HepG2 (cell line): ENCODE data around the gene DACT2. TPM values are rescaled to one million over a fixed set of nuclear protein-coding genes. Genes with fewer than 3 reads are reported as not detected.

ENCODE experiments used
- BRCA1 ChIP-seq: sonication (generic); formaldehyde crosslinking; IDR thresholded peaks from 2 replicates; pipeline ENCODE4 v1.4.0; 2020; ENCODE audit warnings: missing genetic modification reagents
- CEBPB ChIP-seq: IDR thresholded peaks from 2 replicates; pipeline ENCODE4 v1.6.1; 2011; ENCODE audit warnings: low read depth, low read length, improper control_type of control experiment, borderline replicate concordance
- GATAD2A ChIP-seq: IDR thresholded peaks from 2 replicates; pipeline ENCODE4 v1.6.1; 2016
- GTF2F1 ChIP-seq: fragments of 150-350 bp; IDR thresholded peaks from 2 replicates; pipeline ENCODE4 v1.6.1; 2014; ENCODE audit warnings: low read length
- HCFC1 ChIP-seq: fragments of 150-350 bp; IDR thresholded peaks from 2 replicates; pipeline ENCODE4 v1.6.1; 2014; ENCODE audit warnings: low read depth, low read length
- HNF4A ChIP-seq: sonication (generic); formaldehyde crosslinking; IDR thresholded peaks from 2 replicates; pipeline ENCODE4 v1.4.0; 2020; ENCODE audit warnings: missing genetic modification reagents
- KAT8 ChIP-seq: IDR thresholded peaks from 2 replicates; pipeline ENCODE4 v1.6.1; 2016; ENCODE audit warnings: missing genetic modification reagents, missing compliant biosample characterization
- PHF5A ChIP-seq: IDR thresholded peaks from one replicate; pipeline ENCODE4 v1.6.1; 2018; ENCODE audit warnings: low read depth, missing genetic modification reagents; ENCODE audit not compliant: unreplicated experiment
- SOX6 ChIP-seq, 2 experiments: fragments of 450-650 bp in 1 of 2; sonication (generic) in 1 of 2; formaldehyde crosslinking in 1 of 2; IDR thresholded peaks; 2 replicates each; pipeline versions ENCODE4 v1.4.0 to v1.6.1; 2017 to 2020; ENCODE audit warnings: antibody characterized with exemption in 1 of 2, mild to moderate bottlenecking in 1 of 2, missing genetic modification reagents in 1 of 2
- TCF7 ChIP-seq: sonication (generic); IDR thresholded peaks from 2 replicates; pipeline ENCODE4 v1.6.1; 2016; ENCODE audit warnings: antibody characterized with exemption, low read depth
- ZHX2 ChIP-seq, 2 experiments: sonication (generic) in 1 of 2; formaldehyde crosslinking in 1 of 2; IDR thresholded peaks; 2 replicates each; pipeline versions ENCODE4 v1.6.1 to v1.9.0; 2014 to 2022; ENCODE audit warnings: antibody characterized with exemption in 1 of 2, borderline replicate concordance in 1 of 2, inconsistent platforms in 1 of 2, low read depth in 1 of 2, missing genetic modification reagents in 1 of 2
- ZNF224 ChIP-seq: sonication (generic); formaldehyde crosslinking; IDR thresholded peaks from 2 replicates; pipeline ENCODE4 v1.5.0; 2020; ENCODE audit warnings: mild to moderate bottlenecking, missing genetic modification reagents
- ZNF652 ChIP-seq: IDR thresholded peaks from 2 replicates; pipeline ENCODE4 v1.6.1; 2016; ENCODE audit warnings: low read depth, borderline replicate concordance
- ZNF678 ChIP-seq: sonication (generic); formaldehyde crosslinking; IDR thresholded peaks from 2 replicates; pipeline ENCODE4 v1.4.0; 2020; ENCODE audit warnings: mild to moderate bottlenecking, missing genetic modification reagents
- ZNF75D ChIP-seq: sonication (generic); formaldehyde crosslinking; IDR thresholded peaks from 2 replicates; pipeline ENCODE4 v1.8.1; 2023; ENCODE audit warnings: missing genetic modification reagents, mild to moderate bottlenecking, borderline replicate concordance
- polyA plus RNA-seq, 8 experiments: library from polyadenylated mRNA; depleted of rRNA in 3 of 8; stranded (reverse) in 7 of 8; unstranded in 1 of 8; fragments of >200 nt; fragmentation: Illumina TruSeq in 4 of 8; extraction: Trizol in 4 of 8; gene quantifications; 2 replicates each; pipeline versions ENCODE4 v1.2.1 to v1.2.3, GENCODE V29; 2011 to 2016; ENCODE audit warnings: low read depth in 4 of 8, missing spikeins in 1 of 8, mixed read lengths in 1 of 8; ENCODE audit not compliant: insufficient read depth in 1 of 8
- total RNA-seq, 5 experiments: library from RNA; depleted of rRNA; stranded (reverse); fragments of >200 nt; fragmentation: Illumina TruSeq; extraction: Trizol; gene quantifications; 2 replicates each; pipeline ENCODE4 v1.2.3, GENCODE V29; 2016; ENCODE audit warnings: low read depth in 1 of 5
- TF ChIP-seq, protein P1 (sequence below): sonication (generic); formaldehyde crosslinking; IDR thresholded peaks from 2 replicates; pipeline ENCODE4 v1.5.1; 2020; ENCODE audit warnings: mild to moderate bottlenecking, missing genetic modification reagents, moderate library complexity
- TF ChIP-seq, protein P2 (sequence below): sonication (generic); formaldehyde crosslinking; IDR thresholded peaks from 2 replicates; pipeline ENCODE4 v1.4.0; 2020; ENCODE audit warnings: missing genetic modification reagents, borderline replicate concordance

Gene DACT2
- total and polyA plus RNA-seq, 2 of the 13 experiments (the other 11 are each of a cell fraction or from before 2014, with no cell fraction given) = 0.15 TPM; not detected in 1

- TF ChIP-seq, protein P1, sequence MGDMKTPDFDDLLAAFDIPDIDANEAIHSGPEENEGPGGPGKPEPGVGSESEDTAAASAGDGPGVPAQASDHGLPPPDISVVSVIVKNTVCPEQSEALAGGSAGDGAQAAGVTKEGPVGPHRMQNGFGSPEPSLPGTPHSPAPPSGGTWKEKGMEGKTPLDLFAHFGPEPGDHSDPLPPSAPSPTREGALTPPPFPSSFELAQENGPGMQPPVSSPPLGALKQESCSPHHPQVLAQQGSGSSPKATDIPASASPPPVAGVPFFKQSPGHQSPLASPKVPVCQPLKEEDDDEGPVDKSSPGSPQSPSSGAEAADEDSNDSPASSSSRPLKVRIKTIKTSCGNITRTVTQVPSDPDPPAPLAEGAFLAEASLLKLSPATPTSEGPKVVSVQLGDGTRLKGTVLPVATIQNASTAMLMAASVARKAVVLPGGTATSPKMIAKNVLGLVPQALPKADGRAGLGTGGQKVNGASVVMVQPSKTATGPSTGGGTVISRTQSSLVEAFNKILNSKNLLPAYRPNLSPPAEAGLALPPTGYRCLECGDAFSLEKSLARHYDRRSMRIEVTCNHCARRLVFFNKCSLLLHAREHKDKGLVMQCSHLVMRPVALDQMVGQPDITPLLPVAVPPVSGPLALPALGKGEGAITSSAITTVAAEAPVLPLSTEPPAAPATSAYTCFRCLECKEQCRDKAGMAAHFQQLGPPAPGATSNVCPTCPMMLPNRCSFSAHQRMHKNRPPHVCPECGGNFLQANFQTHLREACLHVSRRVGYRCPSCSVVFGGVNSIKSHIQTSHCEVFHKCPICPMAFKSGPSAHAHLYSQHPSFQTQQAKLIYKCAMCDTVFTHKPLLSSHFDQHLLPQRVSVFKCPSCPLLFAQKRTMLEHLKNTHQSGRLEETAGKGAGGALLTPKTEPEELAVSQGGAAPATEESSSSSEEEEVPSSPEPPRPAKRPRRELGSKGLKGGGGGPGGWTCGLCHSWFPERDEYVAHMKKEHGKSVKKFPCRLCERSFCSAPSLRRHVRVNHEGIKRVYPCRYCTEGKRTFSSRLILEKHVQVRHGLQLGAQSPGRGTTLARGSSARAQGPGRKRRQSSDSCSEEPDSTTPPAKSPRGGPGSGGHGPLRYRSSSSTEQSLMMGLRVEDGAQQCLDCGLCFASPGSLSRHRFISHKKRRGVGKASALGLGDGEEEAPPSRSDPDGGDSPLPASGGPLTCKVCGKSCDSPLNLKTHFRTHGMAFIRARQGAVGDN (CRISPR knock-in tag) = no peak
- TF ChIP-seq ZHX2 (IDR thresholded peaks at IDR 0.05; ENCODE audit: low read depth) = no peak
- no peak for TF ChIP-seq ZHX2 (CRISPR knock-in tag; IDR thresholded peaks at IDR 0.05; ENCODE audit: borderline replicate concordance)
- peak; percentile 49; the same call in 1 of the 2 replicates for TF ChIP-seq TCF7
- TF ChIP-seq ZNF75D (CRISPR knock-in tag) = no peak
- TF ChIP-seq KAT8 (CRISPR knock-in tag) = no peak
- TF ChIP-seq HCFC1 = no peak
- no peak for TF ChIP-seq ZNF678 (CRISPR knock-in tag)
- TF ChIP-seq BRCA1 (CRISPR knock-in tag) = no peak
- no peak for TF ChIP-seq ZNF652 (CRISPR knock-in tag)
- no peak for TF ChIP-seq PHF5A (CRISPR knock-in tag)
- TF ChIP-seq CEBPB = peak; percentile 98
- TF ChIP-seq GTF2F1 = no peak
- no peak for TF ChIP-seq SOX6 (IDR thresholded peaks at IDR 0.05)
- peak; percentile 25; the same call in 1 of the 2 replicates for TF ChIP-seq SOX6 (CRISPR knock-in tag; IDR thresholded peaks at IDR 0.05)
- no peak for TF ChIP-seq ZNF224
- peak; percentile 59 for TF ChIP-seq HNF4A (CRISPR knock-in tag)
- TF ChIP-seq, protein P2, sequence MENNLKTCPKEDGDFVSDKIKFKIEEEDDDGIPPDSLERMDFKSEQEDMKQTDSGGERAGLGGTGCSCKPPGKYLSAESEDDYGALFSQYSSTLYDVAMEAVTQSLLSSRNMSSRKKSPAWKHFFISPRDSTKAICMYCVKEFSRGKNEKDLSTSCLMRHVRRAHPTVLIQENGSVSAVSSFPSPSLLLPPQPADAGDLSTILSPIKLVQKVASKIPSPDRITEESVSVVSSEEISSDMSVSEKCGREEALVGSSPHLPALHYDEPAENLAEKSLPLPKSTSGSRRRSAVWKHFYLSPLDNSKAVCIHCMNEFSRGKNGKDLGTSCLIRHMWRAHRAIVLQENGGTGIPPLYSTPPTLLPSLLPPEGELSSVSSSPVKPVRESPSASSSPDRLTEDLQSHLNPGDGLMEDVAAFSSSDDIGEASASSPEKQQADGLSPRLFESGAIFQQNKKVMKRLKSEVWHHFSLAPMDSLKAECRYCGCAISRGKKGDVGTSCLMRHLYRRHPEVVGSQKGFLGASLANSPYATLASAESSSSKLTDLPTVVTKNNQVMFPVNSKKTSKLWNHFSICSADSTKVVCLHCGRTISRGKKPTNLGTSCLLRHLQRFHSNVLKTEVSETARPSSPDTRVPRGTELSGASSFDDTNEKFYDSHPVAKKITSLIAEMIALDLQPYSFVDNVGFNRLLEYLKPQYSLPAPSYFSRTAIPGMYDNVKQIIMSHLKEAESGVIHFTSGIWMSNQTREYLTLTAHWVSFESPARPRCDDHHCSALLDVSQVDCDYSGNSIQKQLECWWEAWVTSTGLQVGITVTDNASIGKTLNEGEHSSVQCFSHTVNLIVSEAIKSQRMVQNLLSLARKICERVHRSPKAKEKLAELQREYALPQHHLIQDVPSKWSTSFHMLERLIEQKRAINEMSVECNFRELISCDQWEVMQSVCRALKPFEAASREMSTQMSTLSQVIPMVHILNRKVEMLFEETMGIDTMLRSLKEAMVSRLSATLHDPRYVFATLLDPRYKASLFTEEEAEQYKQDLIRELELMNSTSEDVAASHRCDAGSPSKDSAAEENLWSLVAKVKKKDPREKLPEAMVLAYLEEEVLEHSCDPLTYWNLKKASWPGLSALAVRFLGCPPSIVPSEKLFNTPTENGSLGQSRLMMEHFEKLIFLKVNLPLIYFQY = peak; percentile 51; the same call in 1 of the 2 replicates
- peak; percentile 83 for TF ChIP-seq GATAD2A (CRISPR knock-in tag)
Measured at GRCh38 chr6:168331058-168331457, 11.5 kb upstream of the DACT2 start (continued).
